ENCODE measurements around the gene HELZ.

DNA sequence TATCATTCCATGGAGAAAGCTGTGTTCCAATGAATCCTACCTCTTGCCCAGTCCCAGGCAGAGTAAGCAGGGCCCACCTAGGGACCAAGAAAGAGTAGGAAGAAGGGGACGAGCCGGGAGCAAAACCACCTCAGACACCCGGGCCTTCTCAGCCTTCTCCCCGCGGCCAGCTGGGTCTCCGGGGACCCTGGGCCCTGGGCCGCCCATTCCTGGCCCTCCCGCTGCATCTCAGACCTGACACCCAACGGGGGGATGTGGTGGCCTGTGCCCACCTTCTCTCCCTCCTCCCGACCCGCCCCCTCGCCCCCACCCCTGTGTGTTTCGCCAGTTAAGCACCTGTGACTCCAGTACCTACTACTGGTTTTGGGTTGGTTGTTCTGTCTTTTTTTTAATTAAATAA is 212.0 kb downstream of the HELZ start:
- TF ChIP-seq POLR2A (IDR thresholded peaks at IDR 0.05) = no peak
- TF ChIP-seq, protein P1, sequence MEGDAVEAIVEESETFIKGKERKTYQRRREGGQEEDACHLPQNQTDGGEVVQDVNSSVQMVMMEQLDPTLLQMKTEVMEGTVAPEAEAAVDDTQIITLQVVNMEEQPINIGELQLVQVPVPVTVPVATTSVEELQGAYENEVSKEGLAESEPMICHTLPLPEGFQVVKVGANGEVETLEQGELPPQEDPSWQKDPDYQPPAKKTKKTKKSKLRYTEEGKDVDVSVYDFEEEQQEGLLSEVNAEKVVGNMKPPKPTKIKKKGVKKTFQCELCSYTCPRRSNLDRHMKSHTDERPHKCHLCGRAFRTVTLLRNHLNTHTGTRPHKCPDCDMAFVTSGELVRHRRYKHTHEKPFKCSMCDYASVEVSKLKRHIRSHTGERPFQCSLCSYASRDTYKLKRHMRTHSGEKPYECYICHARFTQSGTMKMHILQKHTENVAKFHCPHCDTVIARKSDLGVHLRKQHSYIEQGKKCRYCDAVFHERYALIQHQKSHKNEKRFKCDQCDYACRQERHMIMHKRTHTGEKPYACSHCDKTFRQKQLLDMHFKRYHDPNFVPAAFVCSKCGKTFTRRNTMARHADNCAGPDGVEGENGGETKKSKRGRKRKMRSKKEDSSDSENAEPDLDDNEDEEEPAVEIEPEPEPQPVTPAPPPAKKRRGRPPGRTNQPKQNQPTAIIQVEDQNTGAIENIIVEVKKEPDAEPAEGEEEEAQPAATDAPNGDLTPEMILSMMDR (IDR thresholded peaks at IDR 0.05) = no peak
- no peak for TF ChIP-seq EP300 (IDR thresholded peaks at IDR 0.05)

Data from ovary (tissue), 3 donors.